ENCODE data around the gene JMJD4.

Gene JMJD4

DNA sequence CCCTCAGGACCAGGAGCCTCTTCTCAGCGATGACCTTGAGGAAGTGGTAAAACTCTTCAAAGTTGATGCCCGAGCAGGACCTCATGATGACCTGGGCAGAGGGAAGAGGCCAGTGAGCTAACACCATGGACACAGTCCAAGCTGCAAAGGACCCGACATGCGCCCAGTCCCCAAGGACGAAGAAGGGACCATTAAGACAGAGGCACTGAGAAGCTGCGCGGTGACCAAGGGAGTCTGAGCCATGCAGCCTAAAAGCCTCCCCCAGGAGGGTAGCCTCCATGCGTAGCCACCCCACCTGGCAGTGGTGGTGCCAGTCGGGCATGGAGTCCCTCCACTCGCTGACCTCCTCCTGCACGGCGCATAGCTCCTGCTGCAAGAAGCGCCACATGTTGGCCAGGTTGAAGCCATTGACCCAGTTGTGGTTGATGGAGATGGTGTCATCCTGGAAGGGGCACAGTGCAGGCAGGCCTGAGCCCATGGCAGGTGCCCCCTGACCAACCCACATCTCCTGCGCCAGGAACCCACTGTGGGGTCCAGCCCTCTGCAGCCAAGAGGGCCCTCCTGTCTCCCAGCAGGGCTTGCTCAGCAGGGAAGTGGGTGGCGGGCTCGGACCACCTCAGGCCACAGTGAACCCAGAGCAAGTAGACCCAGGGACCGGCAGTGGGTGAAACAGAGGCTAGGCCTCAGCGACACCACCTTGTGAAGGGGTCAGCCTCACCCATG is 2.4 kb downstream of the JMJD4 start:
- TF ChIP-seq, protein P1, sequence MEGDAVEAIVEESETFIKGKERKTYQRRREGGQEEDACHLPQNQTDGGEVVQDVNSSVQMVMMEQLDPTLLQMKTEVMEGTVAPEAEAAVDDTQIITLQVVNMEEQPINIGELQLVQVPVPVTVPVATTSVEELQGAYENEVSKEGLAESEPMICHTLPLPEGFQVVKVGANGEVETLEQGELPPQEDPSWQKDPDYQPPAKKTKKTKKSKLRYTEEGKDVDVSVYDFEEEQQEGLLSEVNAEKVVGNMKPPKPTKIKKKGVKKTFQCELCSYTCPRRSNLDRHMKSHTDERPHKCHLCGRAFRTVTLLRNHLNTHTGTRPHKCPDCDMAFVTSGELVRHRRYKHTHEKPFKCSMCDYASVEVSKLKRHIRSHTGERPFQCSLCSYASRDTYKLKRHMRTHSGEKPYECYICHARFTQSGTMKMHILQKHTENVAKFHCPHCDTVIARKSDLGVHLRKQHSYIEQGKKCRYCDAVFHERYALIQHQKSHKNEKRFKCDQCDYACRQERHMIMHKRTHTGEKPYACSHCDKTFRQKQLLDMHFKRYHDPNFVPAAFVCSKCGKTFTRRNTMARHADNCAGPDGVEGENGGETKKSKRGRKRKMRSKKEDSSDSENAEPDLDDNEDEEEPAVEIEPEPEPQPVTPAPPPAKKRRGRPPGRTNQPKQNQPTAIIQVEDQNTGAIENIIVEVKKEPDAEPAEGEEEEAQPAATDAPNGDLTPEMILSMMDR (IDR thresholded peaks at IDR 0.05; ENCODE audit: low read length, missing control alignments) = no peak
- H3K4me3 ChIP-seq (replicated peaks; ENCODE audit: low read depth, low read length) = no peak overlapping the region
- no peak for DNase-seq (ENCODE audit: low read depth)

GRCh38 chr1:227731696-227732585 is 3.2 kb downstream of the JMJD4 start:
- TF ChIP-seq, protein P1 (IDR thresholded peaks at IDR 0.05; ENCODE audit: low read length, missing control alignments) = no peak
- DNase-seq (ENCODE audit: low read depth) = no peak
- H3K4me3 ChIP-seq (replicated peaks; ENCODE audit: low read depth, low read length) = no peak overlapping the region

GRCh38 chr1:227731241-227731677 is 3.8 kb downstream of the JMJD4 start:
- TF ChIP-seq, protein P1 (IDR thresholded peaks at IDR 0.05; ENCODE audit: low read length, missing control alignments) = no peak
- DNase-seq (ENCODE audit: low read depth) = no peak

GRCh38 chr1:227730630-227731151 is 4.4 kb downstream of the JMJD4 start:
- TF ChIP-seq, protein P1 (IDR thresholded peaks at IDR 0.05; ENCODE audit: low read length, missing control alignments) = no peak
- DNase-seq (ENCODE audit: low read depth) = no peak
- no peak overlapping the region for H3K4me3 ChIP-seq (replicated peaks; ENCODE audit: low read depth, low read length)

More at GRCh38 chr1:227731241-227731677, 3.8 kb downstream of the JMJD4 start:
- H3K4me3 ChIP-seq (replicated peaks; ENCODE audit: low read depth, low read length) = no peak overlapping the region

- peak; percentile 67 for DNase-seq (ENCODE audit: low read depth)
- TF ChIP-seq, protein P1 (IDR thresholded peaks at IDR 0.05; ENCODE audit: low read length, missing control alignments) = peak; percentile 86
- H3K4me3 ChIP-seq (replicated peaks; ENCODE audit: low read depth, low read length) = no peak overlapping the region
These were observed 5.0 kb downstream of the JMJD4 start for GRCh38 chr1:227729881-227730629.

DNA sequence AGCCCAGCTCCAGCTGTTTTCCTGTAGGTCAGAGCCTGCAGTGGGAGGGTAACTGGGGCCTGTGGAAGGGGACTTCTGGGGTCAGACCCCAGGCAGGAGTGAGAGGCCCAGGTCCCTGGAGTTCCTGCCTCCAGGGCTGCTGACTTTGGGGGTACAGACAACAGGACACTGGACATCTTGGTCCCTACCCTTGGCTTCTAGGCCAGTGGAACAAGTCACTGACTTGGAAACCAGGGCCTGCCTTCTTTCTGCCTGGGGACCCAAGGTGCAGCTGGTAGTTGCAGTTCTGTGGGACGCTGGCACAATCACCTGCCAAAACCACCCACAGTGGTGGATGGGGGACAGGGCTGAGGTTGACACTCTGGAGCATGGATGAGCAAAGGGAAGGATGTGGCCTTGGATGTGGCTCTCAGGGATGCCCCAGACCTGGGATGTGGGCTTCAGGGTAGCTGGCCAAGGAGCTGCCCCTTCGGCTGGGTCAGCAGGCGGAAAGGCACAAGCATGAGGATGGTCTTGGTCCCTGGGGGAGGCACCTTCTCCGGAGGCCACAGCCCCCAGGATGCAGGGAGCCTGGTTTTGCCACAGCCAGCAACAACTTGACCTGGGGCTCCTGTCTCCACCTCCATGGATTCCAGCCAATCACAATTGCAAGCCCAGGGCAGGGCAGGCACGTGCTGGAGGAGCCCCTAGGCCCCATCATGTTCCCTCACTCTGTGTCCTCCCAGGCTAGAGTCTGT is 5.8 kb downstream of the JMJD4 start:
- peak overlapping the region; percentile 57 for H3K4me3 ChIP-seq (replicated peaks; ENCODE audit: low read depth, low read length)
- no peak for DNase-seq (ENCODE audit: low read depth)
- TF ChIP-seq, protein P1 (IDR thresholded peaks at IDR 0.05; ENCODE audit: low read length, missing control alignments) = no peak
